ENCODE measurements around the gene EEFSEC. TPM values are rescaled to one million over a fixed set of nuclear protein-coding genes. Genes with fewer than 3 reads are reported as not detected.

EEFSEC gene
- total and polyA plus RNA-seq, 11 donors: 17.5 to 48.0 (median 22.5) TPM

DNA sequence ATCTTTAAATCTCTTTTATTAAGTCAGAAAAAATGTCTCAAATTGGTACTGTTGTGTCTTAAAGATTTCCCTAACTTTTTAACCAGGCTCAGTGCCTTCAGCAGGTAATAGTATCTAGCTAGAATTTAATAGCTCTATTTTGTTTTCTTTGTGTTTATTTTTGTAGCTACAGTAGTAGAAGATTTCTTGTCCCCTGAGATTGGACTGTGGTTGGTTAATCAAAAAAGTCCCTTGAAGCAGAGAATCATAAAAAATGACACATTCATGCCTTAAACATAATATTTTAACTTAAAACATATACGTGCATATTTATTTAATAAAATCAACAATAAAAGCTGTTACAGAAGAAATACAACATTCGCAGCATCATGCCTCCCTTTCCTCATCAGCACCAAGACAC lies 102.8 kb downstream of the EEFSEC start:
- 73 to 87% (median 84%) methylated on average over 2 of the region's 2 CpGs for WGBS, 4 donors
- no peak for ATAC-seq

DNA sequence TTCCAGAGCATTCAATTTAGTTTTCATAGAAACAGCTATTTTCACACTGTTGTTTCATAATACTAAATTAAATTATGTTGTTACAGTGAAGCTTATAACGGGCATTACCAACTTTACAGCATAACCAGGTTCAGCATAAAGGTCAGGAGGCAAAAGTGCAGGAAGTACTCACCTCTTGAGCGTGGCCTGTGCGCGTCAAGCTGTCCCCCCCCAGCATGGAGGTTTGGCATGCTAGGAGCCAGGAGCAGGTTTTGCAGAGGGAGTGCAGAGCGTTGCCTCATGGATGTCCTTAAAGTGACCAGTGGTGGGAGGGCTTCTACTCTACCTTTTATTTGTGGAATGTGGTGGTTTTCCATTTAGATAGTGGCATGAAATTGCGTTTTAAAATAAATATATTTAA lies 104.4 kb downstream of the EEFSEC start:
- intact Hi-C loops (cut with DNase I): no loop called here
- ATAC-seq (no peak), DNase-seq (no peak)

More for the DNA sequence above, 102.8 kb downstream of the EEFSEC start:
- Histone ChIP-seq H3K4me1 (peaks cover 0 to 22% (median 2%) of the 10 kb centered on the region in 12 donors), H3K36me3 (no peaks in the 10 kb centered on the region), H3K4me3 (no peak overlapping the region), H3K9me3 (peaks cover 0 to 24% (median 14%) of the 10 kb centered on the region in 12 donors), H3K27ac (no peak overlapping the region), H3K27me3 (no peaks in the 10 kb centered on the region)
- no peak for DNase-seq
- no peak for TF ChIP-seq POLR2A (IDR thresholded peaks at IDR 0.05)
- TF ChIP-seq, protein P1, sequence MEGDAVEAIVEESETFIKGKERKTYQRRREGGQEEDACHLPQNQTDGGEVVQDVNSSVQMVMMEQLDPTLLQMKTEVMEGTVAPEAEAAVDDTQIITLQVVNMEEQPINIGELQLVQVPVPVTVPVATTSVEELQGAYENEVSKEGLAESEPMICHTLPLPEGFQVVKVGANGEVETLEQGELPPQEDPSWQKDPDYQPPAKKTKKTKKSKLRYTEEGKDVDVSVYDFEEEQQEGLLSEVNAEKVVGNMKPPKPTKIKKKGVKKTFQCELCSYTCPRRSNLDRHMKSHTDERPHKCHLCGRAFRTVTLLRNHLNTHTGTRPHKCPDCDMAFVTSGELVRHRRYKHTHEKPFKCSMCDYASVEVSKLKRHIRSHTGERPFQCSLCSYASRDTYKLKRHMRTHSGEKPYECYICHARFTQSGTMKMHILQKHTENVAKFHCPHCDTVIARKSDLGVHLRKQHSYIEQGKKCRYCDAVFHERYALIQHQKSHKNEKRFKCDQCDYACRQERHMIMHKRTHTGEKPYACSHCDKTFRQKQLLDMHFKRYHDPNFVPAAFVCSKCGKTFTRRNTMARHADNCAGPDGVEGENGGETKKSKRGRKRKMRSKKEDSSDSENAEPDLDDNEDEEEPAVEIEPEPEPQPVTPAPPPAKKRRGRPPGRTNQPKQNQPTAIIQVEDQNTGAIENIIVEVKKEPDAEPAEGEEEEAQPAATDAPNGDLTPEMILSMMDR (IDR thresholded peaks at IDR 0.05): no peak
- intact Hi-C loops (cut with DNase I): no loop called here

DNA sequence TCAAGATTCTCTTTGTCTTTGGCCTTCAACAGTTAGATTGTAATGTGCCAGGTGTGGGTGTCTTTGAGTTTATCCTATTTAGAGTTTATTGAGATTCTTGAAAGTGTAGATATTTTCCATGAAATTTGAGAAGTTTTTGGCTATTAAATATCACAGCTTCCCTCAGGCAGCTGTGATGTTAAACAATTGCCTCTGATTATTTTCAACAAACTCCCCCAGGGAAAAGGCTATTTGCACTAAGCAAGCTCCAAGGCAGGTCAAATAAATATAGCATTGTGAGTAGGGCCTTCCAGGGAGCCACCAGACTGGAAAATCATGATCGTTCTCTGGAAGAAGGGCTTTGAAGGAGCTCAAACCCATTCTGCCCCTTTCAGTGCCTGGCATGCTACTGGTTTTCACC lies 107.0 kb downstream of the EEFSEC start:
- ATAC-seq: no peak
- Histone ChIP-seq H3K36me3 (peaks cover 0 to 21% (median 16%) of the 10 kb centered on the region in 9 donors), H3K9me3 (peaks cover 0 to 25% (median 14%) of the 10 kb centered on the region in 12 donors), H3K27me3 (no peaks in the 10 kb centered on the region), H3K4me1 (no peaks in the 10 kb centered on the region), H3K27ac (no peak overlapping the region), H3K4me3 (no peak overlapping the region)
- 96 to 100% (median 98%) methylated on average over 1 of the region's 1 CpG for WGBS, 4 donors
- intact Hi-C loops (cut with DNase I): loop anchor here in 1 of 10 donors (5.0 kb wide), 1 partner anchor 327 kb away; no protein-coding TSS in a partner anchor
- DNase-seq: no peak
- TF ChIP-seq POLR2A (IDR thresholded peaks at IDR 0.05): no peak
- TF ChIP-seq, protein P1 (IDR thresholded peaks at IDR 0.05): no peak

More for the DNA sequence above, 104.4 kb downstream of the EEFSEC start:
- Histone ChIP-seq H3K4me3 (no peak overlapping the region), H3K27ac (no peak overlapping the region), H3K36me3 (peaks cover 0 to 6% (median 0%) of the 10 kb centered on the region in 9 donors), H3K27me3 (no peaks in the 10 kb centered on the region), H3K4me1 (peaks cover 0 to 21% (median 2%) of the 10 kb centered on the region in 12 donors), H3K9me3 (peaks cover 0 to 25% (median 14%) of the 10 kb centered on the region in 12 donors)
- no peak for TF ChIP-seq POLR2A (IDR thresholded peaks at IDR 0.05)
- TF ChIP-seq, protein P1 (IDR thresholded peaks at IDR 0.05): no peak
- 96 to 98% (median 97%) methylated on average over 6 of the region's 6 CpGs for WGBS, 4 donors

DNA sequence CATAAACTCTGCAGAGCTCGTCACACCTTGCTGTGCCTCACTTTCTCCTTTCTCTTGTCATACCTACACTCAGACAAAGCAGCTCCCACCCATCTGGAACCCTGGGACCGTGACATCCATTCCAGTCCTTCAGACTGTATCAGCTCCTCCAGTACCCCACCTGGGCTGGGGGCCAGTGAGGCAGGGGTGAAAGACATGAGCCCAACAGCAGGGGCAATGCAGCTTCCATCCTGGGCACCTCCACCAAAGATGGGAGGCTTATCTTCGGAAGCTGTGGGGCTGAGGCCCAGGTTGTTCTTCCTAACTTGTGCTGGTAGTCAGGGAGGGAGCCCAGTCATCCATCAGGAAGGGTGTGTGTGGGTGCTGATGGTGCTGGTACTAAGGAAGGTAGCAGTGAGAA lies 109.2 kb downstream of the EEFSEC start:
- H3K27ac ChIP-seq: no peak overlapping the region
- DNase-seq: no peak
- peaks cover 0 to 25% (median 14%) of the 10 kb centered on the region in 12 donors for H3K9me3 ChIP-seq
- 90 to 100% (median 97%) methylated on average over 3 of the region's 3 CpGs for WGBS, 4 donors
- H3K27me3 ChIP-seq: no peaks in the 10 kb centered on the region
- peaks cover 0 to 8% (median 0%) of the 10 kb centered on the region in 12 donors for H3K4me1 ChIP-seq
- TF ChIP-seq, protein P1 (IDR thresholded peaks at IDR 0.05): no peak
- TF ChIP-seq POLR2A (IDR thresholded peaks at IDR 0.05): no peak
- no peak overlapping the region for H3K4me3 ChIP-seq
- intact Hi-C loops (cut with DNase I): loop anchor here in 1 of 10 donors (5.0 kb wide), 1 partner anchor 325 kb away; no protein-coding TSS in a partner anchor
- peaks cover 0 to 27% (median 16%) of the 10 kb centered on the region in 9 donors for H3K36me3 ChIP-seq
- no peak for ATAC-seq
